Glomerular endothelial cell (primary cell): ENCODE data around the gene ADAMTSL1. TPM values are rescaled to one million over a fixed set of nuclear protein-coding genes. Genes with fewer than 3 reads are reported as not detected.
A peak's percentile ranks its signal among the peaks of the same experiment; 100 is the strongest.

Experiments
- DNase-seq: peaks from one replicate; pipeline ENCODE4 v3.0.0-alpha.2; 2011; ENCODE audit warnings: low read depth, low spot score; ENCODE audit errors: extremely low read depth
- total RNA-seq: library from RNA; depleted of rRNA; stranded (reverse); fragments of >200 nt; gene quantifications from 2 replicates; pipeline ENCODE4 v1.2.3, GENCODE V29; 2015

ADAMTSL1 gene
- total RNA-seq, 1 donor from 2014 or later: 17.2 TPM

GRCh38 chr9:18639911-18640310 is 166.0 kb downstream of the ADAMTSL1 start:
- no peak for DNase-seq

- DNase-seq: peak; percentile 27
Observed at GRCh38 chr9:18658804-18659705, 185.1 kb downstream of the ADAMTSL1 start.

- DNase-seq: no peak
Observed at GRCh38 chr9:18660001-18660400, 186.0 kb downstream of the ADAMTSL1 start.

- no peak for DNase-seq
Observed at GRCh38 chr9:18662320-18662719, 188.4 kb downstream of the ADAMTSL1 start.

- no peak for DNase-seq
Observed at GRCh38 chr9:18665947-18666346, 192.0 kb downstream of the ADAMTSL1 start.

- DNase-seq: no peak
Observed at GRCh38 chr9:18666348-18666747, 192.4 kb downstream of the ADAMTSL1 start.

GRCh38 chr9:18666986-18667772 is 193.2 kb downstream of the ADAMTSL1 start:
- no peak for DNase-seq

- DNase-seq: no peak
Observed at GRCh38 chr9:18668944-18669343, 195.0 kb downstream of the ADAMTSL1 start.

- DNase-seq: no peak
Observed at GRCh38 chr9:18672706-18673105, 198.8 kb downstream of the ADAMTSL1 start.

GRCh38 chr9:18673179-18673578 is 199.2 kb downstream of the ADAMTSL1 start:
- no peak for DNase-seq

GRCh38 chr9:18675332-18675731 is 201.4 kb downstream of the ADAMTSL1 start:
- DNase-seq: no peak

GRCh38 chr9:18675973-18676372 is 202.0 kb downstream of the ADAMTSL1 start:
- DNase-seq: no peak

- no peak for DNase-seq
Observed at GRCh38 chr9:18676525-18676924, 202.6 kb downstream of the ADAMTSL1 start.

- DNase-seq: no peak
Observed at GRCh38 chr9:18678821-18679590, 205.1 kb downstream of the ADAMTSL1 start.

GRCh38 chr9:18682907-18683306 is 209.0 kb downstream of the ADAMTSL1 start:
- no peak for DNase-seq

- DNase-seq: no peak
Observed at GRCh38 chr9:18683312-18683711, 209.4 kb downstream of the ADAMTSL1 start.

GRCh38 chr9:18683851-18684250 is 209.9 kb downstream of the ADAMTSL1 start:
- DNase-seq: no peak

GRCh38 chr9:18684593-18685317 is 210.8 kb downstream of the ADAMTSL1 start:
- no peak for DNase-seq

GRCh38 chr9:18688581-18689565 is 214.9 kb downstream of the ADAMTSL1 start:
- no peak for DNase-seq
